Neural cell (in vitro differentiated cells): ENCODE data around the gene UBAP2. TPM values are rescaled to one million over a fixed set of nuclear protein-coding genes. Genes with fewer than 3 reads are reported as not detected.

Experiments used
- H2AFZ ChIP-seq: fragments of 200-600, 300-800 bp; sonication (generic), shearing (Covaris generic); 2 replicates; pipeline ENCODE4 v1.6.0; 2014; ENCODE audit warnings: low read depth, mild to moderate bottlenecking, antibody characterized with exemption, low read length, moderate library complexity
- H3F3A ChIP-seq: fragments of 200-600 bp; shearing (Covaris generic); 2 replicates; pipeline ENCODE4 v1.6.1; 2016; ENCODE audit warnings: mild to moderate bottlenecking, moderate library complexity, mixed read lengths, antibody characterized with exemption, low read length; ENCODE audit not compliant: insufficient read depth, poor library complexity, severe bottlenecking
- H3K27ac ChIP-seq: fragments of 200-600, 300-800 bp; sonication (generic), shearing (Covaris generic); 2 replicates; pipeline ENCODE4 v1.5.1; 2014; ENCODE audit warnings: mild to moderate bottlenecking, low read length, moderate library complexity
- H3K27me3 ChIP-seq: fragments of 300-800, 200-600 bp; sonication (generic), shearing (Covaris generic); 2 replicates; pipeline ENCODE4 v1.6.0; 2014; ENCODE audit warnings: mild to moderate bottlenecking, low read depth, low read length, moderate library complexity; ENCODE audit not compliant: insufficient read depth
- H3K36me3 ChIP-seq: fragments of 300-800, 200-600 bp; sonication (generic), shearing (Covaris generic); 2 replicates; pipeline ENCODE4 v1.5.1; 2014; ENCODE audit warnings: mild to moderate bottlenecking, antibody characterized with exemption, low read length, moderate library complexity; ENCODE audit not compliant: insufficient read depth
- H3K4me2 ChIP-seq: fragments of 300-800, 200-600 bp; sonication (generic), shearing (Covaris generic); 2 replicates; pipeline ENCODE4 v1.6.0; 2014; ENCODE audit warnings: mild to moderate bottlenecking, low read length
- H3K4me3 ChIP-seq: fragments of 300-800, 200-600 bp; sonication (generic), shearing (Covaris generic); 2 replicates; pipeline ENCODE4 v1.5.1; 2014; ENCODE audit warnings: mild to moderate bottlenecking, low read length, moderate library complexity
- H3K79me2 ChIP-seq: fragments of 200-600 bp; shearing (Covaris generic); replicated peaks from 2 replicates; pipeline ENCODE4 v1.6.0; 2014; ENCODE audit warnings: mild to moderate bottlenecking, low read length, moderate library complexity; ENCODE audit not compliant: insufficient read depth
- H3K9ac ChIP-seq: fragments of 300-800, 200-600 bp; sonication (generic), shearing (Covaris generic); 2 replicates; pipeline ENCODE4 v1.6.1; 2016; ENCODE audit warnings: mild to moderate bottlenecking, low read length, mixed read lengths
- H3K9me2 ChIP-seq: fragments of 200-600 bp; shearing (Covaris generic); 2 replicates; pipeline ENCODE4 v1.6.1; 2016; ENCODE audit warnings: mild to moderate bottlenecking, low read length, mixed read lengths; ENCODE audit not compliant: insufficient read depth
- H3K9me3 ChIP-seq: fragments of 200-600, 300-800 bp; sonication (generic), shearing (Covaris generic); 2 replicates; pipeline ENCODE4 v1.6.1; 2016; ENCODE audit warnings: mild to moderate bottlenecking, mixed run types, low read length, moderate library complexity, mixed read lengths
- H4K20me1 ChIP-seq: fragments of 200-600 bp; shearing (Covaris generic); 2 replicates; pipeline ENCODE4 v1.6.1; 2016; ENCODE audit warnings: mild to moderate bottlenecking, mixed run types; ENCODE audit not compliant: insufficient read depth
- EP300 ChIP-seq: fragments of 450-650 bp; conservative IDR thresholded peaks from 2 replicates; pipeline ENCODE4 v1.6.1; 2014; ENCODE audit warnings: antibody characterized with exemption, mild to moderate bottlenecking, moderate library complexity; ENCODE audit not compliant: poor library complexity, severe bottlenecking
- EZH2 ChIP-seq: fragments of 200-600, 300-800 bp; shearing (Covaris generic), sonication (generic); IDR thresholded peaks from 2 replicates; pipeline ENCODE4 v1.6.1; 2014; ENCODE audit warnings: antibody characterized with exemption, low read length, borderline replicate concordance, mild to moderate bottlenecking; ENCODE audit not compliant: insufficient read depth, poor library complexity, severe bottlenecking
- MXI1 ChIP-seq: fragments of 450-650 bp; conservative IDR thresholded peaks from 2 replicates; pipeline ENCODE4 v1.6.1; 2014; ENCODE audit warnings: antibody characterized with exemption, mild to moderate bottlenecking; ENCODE audit not compliant: poor library complexity, severe bottlenecking
- POLR2AphosphoS5 ChIP-seq: IDR thresholded peaks from 2 replicates; pipeline ENCODE4 v1.6.1; 2012
- RAD21 ChIP-seq: fragments of 450-650 bp; conservative IDR thresholded peaks from 2 replicates; pipeline ENCODE4 v1.6.1; 2014; ENCODE audit warnings: antibody characterized with exemption, mild to moderate bottlenecking, moderate library complexity
- SMC3 ChIP-seq: fragments of 450-650 bp; conservative IDR thresholded peaks from 2 replicates; pipeline ENCODE4 v1.6.1; 2014; ENCODE audit warnings: antibody characterized with exemption, mild to moderate bottlenecking, moderate library complexity; ENCODE audit not compliant: poor library complexity
- TAF1 ChIP-seq: IDR thresholded peaks from 2 replicates; pipeline ENCODE4 v1.6.1; 2012; ENCODE audit warnings: low read depth
- polyA plus RNA-seq: library from polyadenylated mRNA; depleted of rRNA; stranded (reverse); fragments of >200 nt; gene quantifications from 2 replicates; pipeline ENCODE4 v1.2.3, GENCODE V29; 2014
- TF ChIP-seq, protein P1 (sequence below): fragments of 450-650 bp; IDR thresholded peaks from 2 replicates; pipeline ENCODE4 v1.5.1; 2014; ENCODE audit warnings: antibody characterized with exemption, mild to moderate bottlenecking, moderate library complexity; ENCODE audit not compliant: poor library complexity, severe bottlenecking
- TF ChIP-seq, protein P2 (sequence below): IDR thresholded peaks from 2 replicates; pipeline ENCODE4 v1.6.1; 2012; ENCODE audit warnings: borderline replicate concordance

The UBAP2 gene
- polyA plus RNA-seq, 1 donor from 2014 or later, result 9.2 TPM

DNA sequence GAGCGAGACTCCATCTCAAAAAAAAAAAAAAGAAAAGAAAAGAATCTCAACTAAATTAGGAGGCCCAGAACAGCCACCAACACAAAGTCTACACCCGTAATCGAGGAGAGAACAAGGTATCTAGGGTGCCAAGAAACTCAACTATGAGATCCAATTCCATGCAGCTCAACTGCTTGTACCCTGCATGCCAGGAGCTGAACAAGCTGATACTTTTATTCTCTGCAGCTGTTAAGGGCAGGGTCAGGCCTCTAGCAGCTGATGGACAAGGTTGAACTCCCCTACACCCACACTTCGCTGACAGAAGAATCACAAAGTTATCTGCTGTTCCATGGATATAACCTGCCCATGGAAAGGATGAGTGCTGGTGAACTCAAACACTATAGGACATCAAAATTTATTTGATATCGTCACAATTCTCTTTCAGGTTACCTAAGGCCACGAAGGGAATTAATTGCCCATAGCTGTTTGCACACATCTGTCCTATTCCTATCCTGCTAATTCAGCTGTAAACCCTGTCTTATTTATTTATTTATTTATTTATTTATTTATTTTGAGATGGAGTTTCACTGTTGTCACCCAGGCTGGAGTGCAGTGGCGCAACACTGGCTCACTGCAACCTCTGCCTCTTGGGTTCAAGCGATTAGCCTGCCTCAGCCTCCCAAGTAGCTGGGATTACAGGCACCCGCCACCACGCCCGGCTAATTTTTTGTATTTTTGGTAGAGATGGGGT is 20.7 kb downstream of the UBAP2 start:
- H3K4me2 ChIP-seq, result no peak overlapping the region
- peaks cover 51% of the 10 kb centered on the region for H3K79me2 ChIP-seq
- no peak overlapping the region for H3K4me3 ChIP-seq
- peaks cover 5% of the 10 kb centered on the region for H3K9me3 ChIP-seq
- no peaks in the 10 kb centered on the region for H4K20me1 ChIP-seq
- H3K9ac ChIP-seq, result no peak overlapping the region
- no peak for TF ChIP-seq MXI1
- no peak for TF ChIP-seq RAD21
- TF ChIP-seq, protein P1, sequence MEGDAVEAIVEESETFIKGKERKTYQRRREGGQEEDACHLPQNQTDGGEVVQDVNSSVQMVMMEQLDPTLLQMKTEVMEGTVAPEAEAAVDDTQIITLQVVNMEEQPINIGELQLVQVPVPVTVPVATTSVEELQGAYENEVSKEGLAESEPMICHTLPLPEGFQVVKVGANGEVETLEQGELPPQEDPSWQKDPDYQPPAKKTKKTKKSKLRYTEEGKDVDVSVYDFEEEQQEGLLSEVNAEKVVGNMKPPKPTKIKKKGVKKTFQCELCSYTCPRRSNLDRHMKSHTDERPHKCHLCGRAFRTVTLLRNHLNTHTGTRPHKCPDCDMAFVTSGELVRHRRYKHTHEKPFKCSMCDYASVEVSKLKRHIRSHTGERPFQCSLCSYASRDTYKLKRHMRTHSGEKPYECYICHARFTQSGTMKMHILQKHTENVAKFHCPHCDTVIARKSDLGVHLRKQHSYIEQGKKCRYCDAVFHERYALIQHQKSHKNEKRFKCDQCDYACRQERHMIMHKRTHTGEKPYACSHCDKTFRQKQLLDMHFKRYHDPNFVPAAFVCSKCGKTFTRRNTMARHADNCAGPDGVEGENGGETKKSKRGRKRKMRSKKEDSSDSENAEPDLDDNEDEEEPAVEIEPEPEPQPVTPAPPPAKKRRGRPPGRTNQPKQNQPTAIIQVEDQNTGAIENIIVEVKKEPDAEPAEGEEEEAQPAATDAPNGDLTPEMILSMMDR, result no peak
- TF ChIP-seq EZH2, result no peak
- no peak for TF ChIP-seq SMC3
- TF ChIP-seq TAF1, result no peak
- TF ChIP-seq, protein P2, sequence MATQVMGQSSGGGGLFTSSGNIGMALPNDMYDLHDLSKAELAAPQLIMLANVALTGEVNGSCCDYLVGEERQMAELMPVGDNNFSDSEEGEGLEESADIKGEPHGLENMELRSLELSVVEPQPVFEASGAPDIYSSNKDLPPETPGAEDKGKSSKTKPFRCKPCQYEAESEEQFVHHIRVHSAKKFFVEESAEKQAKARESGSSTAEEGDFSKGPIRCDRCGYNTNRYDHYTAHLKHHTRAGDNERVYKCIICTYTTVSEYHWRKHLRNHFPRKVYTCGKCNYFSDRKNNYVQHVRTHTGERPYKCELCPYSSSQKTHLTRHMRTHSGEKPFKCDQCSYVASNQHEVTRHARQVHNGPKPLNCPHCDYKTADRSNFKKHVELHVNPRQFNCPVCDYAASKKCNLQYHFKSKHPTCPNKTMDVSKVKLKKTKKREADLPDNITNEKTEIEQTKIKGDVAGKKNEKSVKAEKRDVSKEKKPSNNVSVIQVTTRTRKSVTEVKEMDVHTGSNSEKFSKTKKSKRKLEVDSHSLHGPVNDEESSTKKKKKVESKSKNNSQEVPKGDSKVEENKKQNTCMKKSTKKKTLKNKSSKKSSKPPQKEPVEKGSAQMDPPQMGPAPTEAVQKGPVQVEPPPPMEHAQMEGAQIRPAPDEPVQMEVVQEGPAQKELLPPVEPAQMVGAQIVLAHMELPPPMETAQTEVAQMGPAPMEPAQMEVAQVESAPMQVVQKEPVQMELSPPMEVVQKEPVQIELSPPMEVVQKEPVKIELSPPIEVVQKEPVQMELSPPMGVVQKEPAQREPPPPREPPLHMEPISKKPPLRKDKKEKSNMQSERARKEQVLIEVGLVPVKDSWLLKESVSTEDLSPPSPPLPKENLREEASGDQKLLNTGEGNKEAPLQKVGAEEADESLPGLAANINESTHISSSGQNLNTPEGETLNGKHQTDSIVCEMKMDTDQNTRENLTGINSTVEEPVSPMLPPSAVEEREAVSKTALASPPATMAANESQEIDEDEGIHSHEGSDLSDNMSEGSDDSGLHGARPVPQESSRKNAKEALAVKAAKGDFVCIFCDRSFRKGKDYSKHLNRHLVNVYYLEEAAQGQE, result no peak
- TF ChIP-seq POLR2AphosphoS5, result no peak
- no peak for TF ChIP-seq EP300
- no peak overlapping the region for H3K27ac ChIP-seq
- no peaks in the 10 kb centered on the region for H3K9me2 ChIP-seq
- H3K27me3 ChIP-seq, result no peaks in the 10 kb centered on the region
- H3F3A ChIP-seq, result no peaks in the 10 kb centered on the region
- no peaks in the 10 kb centered on the region for H3K36me3 ChIP-seq
- no peak overlapping the region for H2AFZ ChIP-seq

DNA sequence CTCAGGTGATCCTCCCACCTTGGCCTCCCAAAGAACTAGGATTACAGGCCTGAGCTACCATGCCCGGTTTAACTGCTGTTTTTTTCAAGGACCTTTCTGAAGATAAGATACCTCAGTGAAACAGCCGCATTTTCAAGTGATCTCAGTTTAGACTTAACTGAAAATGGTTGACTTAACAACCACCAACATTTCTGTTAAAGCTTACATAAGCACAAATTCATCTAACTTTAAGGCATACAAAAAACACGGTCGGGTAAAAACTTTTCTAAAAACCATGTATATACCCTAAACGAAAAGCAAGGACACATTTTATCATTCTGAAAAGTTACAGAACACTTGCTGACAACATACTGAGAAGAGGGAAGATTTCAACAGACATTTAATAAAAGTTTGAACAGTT is 22.9 kb downstream of the UBAP2 start:
- no peak overlapping the region for H2AFZ ChIP-seq
- H3K9me2 ChIP-seq, result no peaks in the 10 kb centered on the region
- H4K20me1 ChIP-seq, result no peaks in the 10 kb centered on the region
- no peak overlapping the region for H3K4me2 ChIP-seq
- H3K9me3 ChIP-seq, result no peaks in the 10 kb centered on the region
- no peak for TF ChIP-seq EZH2
- no peak for TF ChIP-seq RAD21
- TF ChIP-seq MXI1, result no peak
- no peak for TF ChIP-seq SMC3
- no peak overlapping the region for H3K4me3 ChIP-seq
- peaks cover 42% of the 10 kb centered on the region for H3K79me2 ChIP-seq
- no peak overlapping the region for H3K27ac ChIP-seq
- H3K9ac ChIP-seq, result no peak overlapping the region
- no peaks in the 10 kb centered on the region for H3F3A ChIP-seq
- no peaks in the 10 kb centered on the region for H3K36me3 ChIP-seq
- no peaks in the 10 kb centered on the region for H3K27me3 ChIP-seq
